VCaP (cell line): Measurements from ENCODE around the gene FAHD1.
A peak's percentile ranks its signal among the peaks of the same experiment; 100 is the strongest.

Source experiments
- H3K27ac ChIP-seq: fragments of 450-650 bp; 2 replicates; pipeline ENCODE4 v1.5.1; 2017
- TF ChIP-seq, protein P1 (sequence below): fragments of 450-650 bp; conservative IDR thresholded peaks from 2 replicates; pipeline ENCODE4 v1.5.1; 2017; ENCODE audit warnings: mild to moderate bottlenecking, moderate library complexity

Gene FAHD1

DNA sequence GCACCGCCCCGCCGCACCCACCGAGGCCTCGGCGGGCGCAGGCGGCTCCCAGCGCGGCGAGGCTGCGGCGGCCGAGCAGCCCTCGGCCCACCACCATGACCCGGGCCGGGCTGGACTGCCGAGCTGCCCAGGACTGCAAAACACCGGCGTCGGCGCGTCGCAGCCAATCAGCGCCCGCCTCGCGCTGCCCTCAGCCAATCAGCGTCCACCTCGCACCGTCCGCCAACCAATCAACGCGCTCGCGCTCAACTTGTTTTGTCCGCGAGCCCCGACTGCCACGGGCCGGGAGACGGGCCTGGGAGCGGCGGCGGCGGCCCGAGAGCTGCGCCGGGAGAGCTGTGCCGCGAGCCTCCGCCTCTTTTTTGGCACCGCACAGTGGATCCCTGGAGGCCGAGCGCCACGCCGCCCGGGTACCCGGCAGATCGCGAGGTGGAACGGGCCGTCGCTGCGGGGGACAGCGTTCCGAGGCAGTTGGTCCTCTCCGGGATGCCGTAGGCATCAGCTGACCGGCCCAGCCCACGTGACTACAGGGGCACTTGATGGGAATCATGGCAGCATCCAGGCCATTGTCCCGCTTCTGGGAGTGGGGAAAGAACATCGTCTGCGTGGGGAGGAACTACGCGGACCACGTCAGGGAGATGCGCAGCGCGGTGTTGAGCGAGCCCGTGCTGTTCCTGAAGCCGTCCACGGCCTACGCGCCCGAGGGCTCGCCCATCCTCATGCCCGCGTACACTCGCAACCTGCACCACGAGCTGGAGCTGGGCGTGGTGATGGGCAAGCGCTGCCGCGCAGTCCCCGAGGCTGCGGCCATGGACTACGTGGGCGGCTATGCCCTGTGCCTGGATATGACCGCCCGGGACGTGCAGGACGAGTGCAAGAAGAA, at the start of gene FAHD1, which contains the start of gene HAGH:
FAHD1 (plus strand) TSS at position 516 of the 883 bp plus-strand sequence; CDS start at position 549, 33 bp downstream.
HAGH (minus strand) TSS at position 135 of the 883 bp plus-strand sequence; CDS start at position 97, 38 bp downstream.
- TF ChIP-seq, protein P1, sequence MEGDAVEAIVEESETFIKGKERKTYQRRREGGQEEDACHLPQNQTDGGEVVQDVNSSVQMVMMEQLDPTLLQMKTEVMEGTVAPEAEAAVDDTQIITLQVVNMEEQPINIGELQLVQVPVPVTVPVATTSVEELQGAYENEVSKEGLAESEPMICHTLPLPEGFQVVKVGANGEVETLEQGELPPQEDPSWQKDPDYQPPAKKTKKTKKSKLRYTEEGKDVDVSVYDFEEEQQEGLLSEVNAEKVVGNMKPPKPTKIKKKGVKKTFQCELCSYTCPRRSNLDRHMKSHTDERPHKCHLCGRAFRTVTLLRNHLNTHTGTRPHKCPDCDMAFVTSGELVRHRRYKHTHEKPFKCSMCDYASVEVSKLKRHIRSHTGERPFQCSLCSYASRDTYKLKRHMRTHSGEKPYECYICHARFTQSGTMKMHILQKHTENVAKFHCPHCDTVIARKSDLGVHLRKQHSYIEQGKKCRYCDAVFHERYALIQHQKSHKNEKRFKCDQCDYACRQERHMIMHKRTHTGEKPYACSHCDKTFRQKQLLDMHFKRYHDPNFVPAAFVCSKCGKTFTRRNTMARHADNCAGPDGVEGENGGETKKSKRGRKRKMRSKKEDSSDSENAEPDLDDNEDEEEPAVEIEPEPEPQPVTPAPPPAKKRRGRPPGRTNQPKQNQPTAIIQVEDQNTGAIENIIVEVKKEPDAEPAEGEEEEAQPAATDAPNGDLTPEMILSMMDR = no peak
- H3K27ac ChIP-seq = peak within 1 kb of the TSS; percentile 80

DNA sequence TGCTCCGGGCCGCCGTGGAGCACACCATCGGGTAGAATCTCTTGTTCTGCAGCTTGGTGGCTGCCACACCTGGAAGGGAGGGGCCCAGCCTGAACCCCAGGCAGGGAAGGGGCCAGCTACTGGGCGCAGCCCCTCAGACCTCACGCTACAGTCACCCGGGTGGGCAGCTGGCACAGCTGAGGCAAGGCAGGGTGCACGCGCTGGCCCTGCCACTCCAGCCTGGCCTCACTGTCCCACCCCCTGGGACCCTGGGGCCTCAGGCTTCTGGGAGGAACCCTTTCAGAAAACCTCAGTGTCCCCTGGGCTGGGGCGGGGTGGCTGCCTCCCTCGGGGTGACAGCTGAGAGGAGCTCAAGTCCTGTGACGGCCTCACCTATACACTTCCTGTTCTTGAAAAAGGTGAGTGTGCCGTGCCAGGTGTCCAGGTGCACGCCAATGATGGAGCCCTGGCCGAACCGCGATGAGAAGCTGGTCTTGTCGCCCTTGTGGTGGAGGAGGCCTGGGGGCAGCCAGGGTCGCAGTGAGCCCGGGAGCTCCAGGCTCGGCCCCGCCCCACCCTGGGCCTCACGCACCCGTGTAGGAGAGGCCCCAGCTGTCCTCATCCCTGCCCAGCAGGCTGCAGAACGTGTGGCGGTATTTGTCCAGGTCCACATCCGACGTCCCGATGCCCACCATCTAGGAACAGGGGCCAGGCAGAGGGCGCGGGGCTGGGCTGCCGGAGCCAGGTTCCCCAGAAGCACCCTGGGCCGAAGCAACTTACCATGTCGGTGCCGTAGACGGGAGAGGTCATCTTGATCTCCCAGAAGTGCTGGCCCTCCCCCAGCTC, 49.4 kb upstream of the FAHD1 start:
- TF ChIP-seq, protein P1 = no peak
- H3K27ac ChIP-seq = no peak overlapping the region

DNA sequence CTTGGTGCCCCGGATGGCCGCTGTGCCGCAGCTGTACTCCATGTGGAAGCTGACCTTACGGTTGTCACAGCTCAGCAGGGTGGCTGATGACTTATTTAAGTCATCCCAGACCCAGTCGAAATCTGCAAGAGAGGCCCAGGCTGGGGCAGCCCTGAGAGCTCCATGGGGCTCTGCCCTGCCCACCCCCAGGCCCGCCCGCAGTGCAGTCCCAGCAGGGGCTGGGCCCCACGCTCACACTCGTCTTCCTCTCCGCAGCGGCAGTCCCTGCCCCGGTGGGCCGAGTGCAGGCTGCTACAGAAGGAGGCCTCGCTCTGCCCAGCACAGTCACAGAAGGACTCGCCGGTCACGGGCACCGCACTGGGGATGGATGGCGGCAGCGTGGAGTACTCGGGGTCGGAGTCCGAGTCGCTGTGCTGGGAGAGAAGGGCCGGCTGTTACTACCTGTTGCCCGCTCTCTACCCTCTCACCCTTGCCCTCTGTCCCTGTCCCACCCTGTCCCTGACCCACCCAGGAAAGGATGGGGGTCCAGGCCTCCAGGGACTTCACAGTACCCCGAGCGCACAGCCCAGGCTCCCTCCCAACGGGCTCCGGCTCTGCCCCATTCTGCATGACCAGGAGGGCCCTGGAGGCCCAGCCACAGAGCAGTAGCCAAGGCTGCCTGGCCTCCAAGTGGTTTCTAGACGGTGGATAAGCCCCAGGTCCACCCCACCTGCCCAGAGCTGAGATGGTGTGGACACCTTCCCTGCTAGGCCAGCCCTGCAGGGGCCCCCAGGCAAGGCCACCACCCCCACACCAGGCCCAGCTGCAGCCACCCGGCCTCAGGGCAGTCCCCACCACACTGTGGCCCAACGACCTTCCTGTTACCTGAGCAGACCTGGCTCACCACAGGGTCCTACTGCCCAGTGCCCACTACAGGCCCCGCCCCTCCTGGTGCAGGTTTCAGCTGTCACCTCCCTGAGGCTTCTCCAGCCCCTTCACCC, 48.5 kb upstream of the FAHD1 start:
- H3K27ac ChIP-seq = peak overlapping the region; percentile 77; the same call in 1 of the 2 replicates
- TF ChIP-seq, protein P1 = no peak

DNA sequence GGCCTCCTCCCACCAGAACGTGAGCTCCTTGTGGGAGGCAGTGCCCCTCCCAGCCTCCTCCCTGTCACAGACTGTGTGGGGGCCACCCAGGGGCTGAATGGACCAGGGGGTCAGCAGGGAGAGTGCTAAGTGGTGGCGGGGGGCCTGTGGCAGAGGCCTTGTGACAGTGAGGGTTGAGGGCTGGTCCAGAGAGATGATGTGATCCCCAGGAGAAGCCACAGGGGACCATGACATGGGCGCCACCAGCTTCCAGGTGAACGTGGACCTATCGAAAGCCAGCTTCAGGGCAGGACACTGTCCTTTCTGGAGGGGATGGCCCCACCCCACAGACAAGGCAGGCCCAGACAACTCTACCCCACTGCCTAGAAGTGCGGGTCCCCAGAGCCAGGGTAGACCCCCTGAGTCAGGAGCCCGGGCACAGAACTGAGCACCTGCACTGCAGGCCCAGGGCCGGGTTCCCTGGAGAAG, 47.7 kb upstream of the FAHD1 start:
- H3K27ac ChIP-seq = peak overlapping the region; percentile 77
- TF ChIP-seq, protein P1 = no peak

DNA sequence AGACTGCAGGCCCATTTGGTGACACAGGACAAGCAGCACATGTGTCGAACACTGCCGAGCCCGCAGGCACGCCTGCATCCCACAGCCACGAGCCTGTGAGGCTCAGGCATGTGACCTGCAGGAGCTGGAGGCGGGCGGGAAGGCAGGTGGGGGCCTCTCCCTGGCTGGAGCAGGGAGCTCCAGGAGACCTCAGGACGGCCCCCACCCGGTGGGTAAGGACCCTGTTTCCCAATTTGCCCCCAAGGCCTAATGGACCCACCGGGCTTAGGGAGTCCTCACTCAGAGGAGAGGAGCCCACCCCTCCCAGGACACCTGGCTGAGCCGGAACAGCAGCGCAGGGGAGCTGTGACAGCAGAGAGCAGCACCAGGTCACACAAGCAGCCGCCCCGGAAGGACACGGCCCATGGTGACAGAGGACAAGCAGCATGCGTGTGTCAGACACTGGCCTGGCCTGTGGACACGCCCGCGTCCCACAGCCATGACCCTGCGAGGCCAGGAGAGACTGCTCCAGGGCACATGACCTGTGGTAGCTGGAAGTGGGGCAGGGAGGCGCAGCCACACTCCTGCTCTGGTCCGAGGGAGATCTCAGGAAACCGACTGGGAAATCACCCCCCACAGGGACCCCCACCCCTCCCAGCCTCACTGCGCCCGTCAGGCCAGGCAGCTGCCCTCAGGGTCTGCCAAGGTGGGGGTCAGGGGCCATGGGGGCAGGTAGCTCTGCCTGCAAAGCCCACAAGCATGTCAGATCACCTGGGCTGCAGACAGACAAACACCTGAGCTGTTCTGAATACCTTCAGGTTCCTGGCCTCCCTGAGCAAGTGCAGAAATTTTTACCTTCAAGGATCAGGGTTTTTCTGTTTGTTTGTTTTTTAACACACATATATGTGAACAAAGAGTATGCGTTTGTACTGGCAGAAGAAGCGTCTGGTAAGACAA, 47.0 kb upstream of the FAHD1 start:
- peak overlapping the region; percentile 77 for H3K27ac ChIP-seq
- TF ChIP-seq, protein P1 = no peak

DNA sequence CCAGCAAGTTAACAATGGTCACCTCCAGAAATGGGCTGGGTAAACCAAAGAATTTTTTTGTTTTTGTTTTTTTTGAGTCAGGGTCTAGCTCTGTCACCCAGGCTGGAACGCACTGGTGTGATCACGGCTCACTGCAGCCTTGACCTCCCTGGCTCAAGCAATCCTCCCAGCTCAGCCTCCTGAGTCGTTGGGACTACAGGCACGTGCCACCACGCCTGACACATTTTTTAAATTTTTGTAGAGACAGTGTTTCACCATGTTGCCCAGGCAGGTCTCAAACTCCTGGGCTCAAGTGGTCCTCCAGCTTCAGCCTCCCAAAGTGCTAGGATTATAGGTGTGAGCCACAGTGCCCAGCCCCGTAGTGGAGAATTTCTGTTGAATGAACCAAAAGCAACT, 46.3 kb upstream of the FAHD1 start:
- H3K27ac ChIP-seq = peak overlapping the region; percentile 77
- TF ChIP-seq, protein P1 = no peak
